PFSK-1 (cell line): ENCODE results near the gene TRIM31.

Source experiments
- POLR2AphosphoS5 ChIP-seq: IDR thresholded peaks from 2 replicates; pipeline ENCODE4 v1.6.1; 2012; ENCODE audit warnings: low read depth, mild to moderate bottlenecking, control low read depth, low read length, moderate library complexity
- REST ChIP-seq, 2 experiments: IDR thresholded peaks; 2 replicates each; pipeline versions ENCODE4 v1.6.1 to v1.8.0; 2011 to 2012; ENCODE audit warnings: low read depth in 2 of 2, low read length in 2 of 2, control low read depth in 1 of 2, inconsistent platforms in 1 of 2, mild to moderate bottlenecking in 1 of 2, moderate library complexity in 1 of 2; ENCODE audit not compliant: insufficient read depth in 1 of 2
- SIN3A ChIP-seq: IDR thresholded peaks from 2 replicates; pipeline ENCODE4 v1.6.1; 2012; ENCODE audit warnings: mild to moderate bottlenecking, low read length, moderate library complexity, borderline replicate concordance; ENCODE audit not compliant: insufficient read depth
- TAF1 ChIP-seq: IDR thresholded peaks from 2 replicates; pipeline ENCODE4 v1.6.1; 2012; ENCODE audit warnings: low read length, control low read depth, borderline replicate concordance; ENCODE audit not compliant: insufficient read depth

- TF ChIP-seq POLR2AphosphoS5 (no peak), TAF1 (no peak), SIN3A (no peak), REST (IDR thresholded peaks at IDR 0.05; ENCODE audit: insufficient read depth in 1 of 2, low read depth in 2 of 2, low read length in 2 of 2) (no peak)
Measured at GRCh38 chr6:30150671-30151395, 37.9 kb upstream of the TRIM31 start.
